ENCODE results near the gene TAF10.
A peak's percentile ranks its signal among the peaks of the same experiment; 100 is the strongest.

Gene TAF10

GRCh38 chr11:6616596-6617250 lies 4.7 kb upstream of the TAF10 start:
- H3K9me3 ChIP-seq (ENCODE audit: control insufficient read depth, low read length) = no peaks in the 10 kb centered on the region
- H3K4me3 ChIP-seq (ENCODE audit: insufficient read depth, low read depth, low read length) = no peak overlapping the region
- 93% methylated on average over 14 of the region's 14 CpGs for WGBS, 2 experiments
- peaks cover 15% of the 10 kb centered on the region for H3K4me1 ChIP-seq (ENCODE audit: control insufficient read depth, insufficient read depth, low read length)
- no peaks in the 10 kb centered on the region for H3K36me3 ChIP-seq (ENCODE audit: control insufficient read depth, insufficient read depth, low read length)
- no peaks in the 10 kb centered on the region for H3K27me3 ChIP-seq (ENCODE audit: control insufficient read depth, insufficient read depth, low read length, poor library complexity, severe bottlenecking)
- no peak overlapping the region for H3K27ac ChIP-seq (ENCODE audit: insufficient read depth, low read depth, low read length, poor library complexity, severe bottlenecking)

GRCh38 chr11:6615882-6616585 lies 4.0 kb upstream of the TAF10 start:
- 87 to 92% methylated on average over 9 of the region's 9 CpGs for WGBS, 2 experiments
- H3K27ac ChIP-seq (ENCODE audit: insufficient read depth, low read depth, low read length, poor library complexity, severe bottlenecking) = no peak overlapping the region
- H3K36me3 ChIP-seq (ENCODE audit: control insufficient read depth, insufficient read depth, low read length) = peaks cover under 1% of the 10 kb centered on the region
- peaks cover 17% of the 10 kb centered on the region for H3K4me1 ChIP-seq (ENCODE audit: control insufficient read depth, insufficient read depth, low read length)
- no peaks in the 10 kb centered on the region for H3K27me3 ChIP-seq (ENCODE audit: control insufficient read depth, insufficient read depth, low read length, poor library complexity, severe bottlenecking)
- H3K9me3 ChIP-seq (ENCODE audit: control insufficient read depth, low read length) = no peaks in the 10 kb centered on the region
- no peak overlapping the region for H3K4me3 ChIP-seq (ENCODE audit: insufficient read depth, low read depth, low read length)

GRCh38 chr11:6615046-6615445 lies 3.0 kb upstream of the TAF10 start:
- H3K4me1 ChIP-seq (ENCODE audit: control insufficient read depth, insufficient read depth, low read length) = peaks cover 13% of the 10 kb centered on the region
- H3K27ac ChIP-seq (ENCODE audit: insufficient read depth, low read depth, low read length, poor library complexity, severe bottlenecking) = no peak overlapping the region
- H3K27me3 ChIP-seq (ENCODE audit: control insufficient read depth, insufficient read depth, low read length, poor library complexity, severe bottlenecking) = no peaks in the 10 kb centered on the region
- WGBS, 2 experiments = 93 to 94% methylated on average over 5 of the region's 5 CpGs
- no peak overlapping the region for H3K4me3 ChIP-seq (ENCODE audit: insufficient read depth, low read depth, low read length)
- no peaks in the 10 kb centered on the region for H3K9me3 ChIP-seq (ENCODE audit: control insufficient read depth, low read length)
- H3K36me3 ChIP-seq (ENCODE audit: control insufficient read depth, insufficient read depth, low read length) = peaks cover 11% of the 10 kb centered on the region

GRCh38 chr11:6614446-6614845 lies 2.4 kb upstream of the TAF10 start:
- no peak overlapping the region for H3K27ac ChIP-seq (ENCODE audit: insufficient read depth, low read depth, low read length, poor library complexity, severe bottlenecking)
- WGBS, 2 experiments = 86 to 89% methylated on average over 2 of the region's 2 CpGs
- H3K36me3 ChIP-seq (ENCODE audit: control insufficient read depth, insufficient read depth, low read length) = peaks cover 17% of the 10 kb centered on the region
- H3K4me1 ChIP-seq (ENCODE audit: control insufficient read depth, insufficient read depth, low read length) = peaks cover 13% of the 10 kb centered on the region
- no peaks in the 10 kb centered on the region for H3K27me3 ChIP-seq (ENCODE audit: control insufficient read depth, insufficient read depth, low read length, poor library complexity, severe bottlenecking)
- no peak overlapping the region for H3K4me3 ChIP-seq (ENCODE audit: insufficient read depth, low read depth, low read length)
- no peaks in the 10 kb centered on the region for H3K9me3 ChIP-seq (ENCODE audit: control insufficient read depth, low read length)

- Histone ChIP-seq H3K9me3 (ENCODE audit: control insufficient read depth, low read length) (no peaks in the 10 kb centered on the region), H3K4me3 (ENCODE audit: insufficient read depth, low read depth, low read length) (no peak overlapping the region), H3K36me3 (ENCODE audit: control insufficient read depth, insufficient read depth, low read length) (peaks cover 26% of the 10 kb centered on the region), H3K27ac (ENCODE audit: insufficient read depth, low read depth, low read length, poor library complexity, severe bottlenecking) (no peak overlapping the region), H3K4me1 (ENCODE audit: control insufficient read depth, insufficient read depth, low read length) (peaks cover 10% of the 10 kb centered on the region), H3K27me3 (ENCODE audit: control insufficient read depth, insufficient read depth, low read length, poor library complexity, severe bottlenecking) (no peaks in the 10 kb centered on the region)
- WGBS, 2 experiments = 95 to 97% methylated on average over 3 of the region's 3 CpGs
These were observed 1.5 kb upstream of the TAF10 start for GRCh38 chr11:6613496-6613895.

GRCh38 chr11:6611963-6612212 lies 128 bp downstream of the TAF10 start:
- Histone ChIP-seq H3K36me3 (ENCODE audit: control insufficient read depth, insufficient read depth, low read length) (peaks cover 32% of the 10 kb centered on the region), H3K9me3 (ENCODE audit: control insufficient read depth, low read length) (no peaks in the 10 kb centered on the region), H3K27ac (ENCODE audit: insufficient read depth, low read depth, low read length, poor library complexity, severe bottlenecking) (peak overlapping the region; percentile 45), H3K27me3 (ENCODE audit: control insufficient read depth, insufficient read depth, low read length, poor library complexity, severe bottlenecking) (no peaks in the 10 kb centered on the region), H3K4me3 (ENCODE audit: insufficient read depth, low read depth, low read length) (peak overlapping the region; percentile 81), H3K4me1 (ENCODE audit: control insufficient read depth, insufficient read depth, low read length) (peaks cover 5% of the 10 kb centered on the region)
- 0% methylated on average over 36 of the region's 36 CpGs for WGBS, 2 experiments

GRCh38 chr11:6611092-6611962 lies 689 bp downstream of the TAF10 start:
- 19 to 21% methylated on average over 39 of the region's 39 CpGs for WGBS, 2 experiments
- H3K36me3 ChIP-seq (ENCODE audit: control insufficient read depth, insufficient read depth, low read length) = peaks cover 32% of the 10 kb centered on the region
- no peaks in the 10 kb centered on the region for H3K27me3 ChIP-seq (ENCODE audit: control insufficient read depth, insufficient read depth, low read length, poor library complexity, severe bottlenecking)
- no peaks in the 10 kb centered on the region for H3K9me3 ChIP-seq (ENCODE audit: control insufficient read depth, low read length)
- H3K4me1 ChIP-seq (ENCODE audit: control insufficient read depth, insufficient read depth, low read length) = peaks cover 10% of the 10 kb centered on the region
- H3K27ac ChIP-seq (ENCODE audit: insufficient read depth, low read depth, low read length, poor library complexity, severe bottlenecking) = peak overlapping the region; percentile 45
- H3K4me3 ChIP-seq (ENCODE audit: insufficient read depth, low read depth, low read length) = peak overlapping the region; percentile 81

GRCh38 chr11:6610591-6610990 lies 1.4 kb downstream of the TAF10 start:
- H3K4me1 ChIP-seq (ENCODE audit: control insufficient read depth, insufficient read depth, low read length) = peaks cover 13% of the 10 kb centered on the region
- no peaks in the 10 kb centered on the region for H3K27me3 ChIP-seq (ENCODE audit: control insufficient read depth, insufficient read depth, low read length, poor library complexity, severe bottlenecking)
- H3K27ac ChIP-seq (ENCODE audit: insufficient read depth, low read depth, low read length, poor library complexity, severe bottlenecking) = no peak overlapping the region
- no peak overlapping the region for H3K4me3 ChIP-seq (ENCODE audit: insufficient read depth, low read depth, low read length)
- WGBS, 2 experiments = 91 to 95% methylated on average over 6 of the region's 6 CpGs
- no peaks in the 10 kb centered on the region for H3K9me3 ChIP-seq (ENCODE audit: control insufficient read depth, low read length)
- peaks cover 32% of the 10 kb centered on the region for H3K36me3 ChIP-seq (ENCODE audit: control insufficient read depth, insufficient read depth, low read length)

- 91 to 92% methylated on average over 8 of the region's 8 CpGs for WGBS, 2 experiments
- Histone ChIP-seq H3K27ac (ENCODE audit: insufficient read depth, low read depth, low read length, poor library complexity, severe bottlenecking) (no peak overlapping the region), H3K4me3 (ENCODE audit: insufficient read depth, low read depth, low read length) (no peak overlapping the region), H3K4me1 (ENCODE audit: control insufficient read depth, insufficient read depth, low read length) (peaks cover 20% of the 10 kb centered on the region), H3K27me3 (ENCODE audit: control insufficient read depth, insufficient read depth, low read length, poor library complexity, severe bottlenecking) (no peaks in the 10 kb centered on the region), H3K9me3 (ENCODE audit: control insufficient read depth, low read length) (no peaks in the 10 kb centered on the region), H3K36me3 (ENCODE audit: control insufficient read depth, insufficient read depth, low read length) (peaks cover 32% of the 10 kb centered on the region)
These were observed 2.5 kb downstream of the TAF10 start for GRCh38 chr11:6609502-6610015.
